ENCODE data around the gene CLEC4G. TPM values are rescaled to one million over a fixed set of nuclear protein-coding genes. Genes with fewer than 3 reads are reported as not detected.

Gene CLEC4G
- total and polyA plus RNA-seq, 4 donors = 0.31 to 0.96 (median 0.43) TPM; not detected in 1

DNA sequence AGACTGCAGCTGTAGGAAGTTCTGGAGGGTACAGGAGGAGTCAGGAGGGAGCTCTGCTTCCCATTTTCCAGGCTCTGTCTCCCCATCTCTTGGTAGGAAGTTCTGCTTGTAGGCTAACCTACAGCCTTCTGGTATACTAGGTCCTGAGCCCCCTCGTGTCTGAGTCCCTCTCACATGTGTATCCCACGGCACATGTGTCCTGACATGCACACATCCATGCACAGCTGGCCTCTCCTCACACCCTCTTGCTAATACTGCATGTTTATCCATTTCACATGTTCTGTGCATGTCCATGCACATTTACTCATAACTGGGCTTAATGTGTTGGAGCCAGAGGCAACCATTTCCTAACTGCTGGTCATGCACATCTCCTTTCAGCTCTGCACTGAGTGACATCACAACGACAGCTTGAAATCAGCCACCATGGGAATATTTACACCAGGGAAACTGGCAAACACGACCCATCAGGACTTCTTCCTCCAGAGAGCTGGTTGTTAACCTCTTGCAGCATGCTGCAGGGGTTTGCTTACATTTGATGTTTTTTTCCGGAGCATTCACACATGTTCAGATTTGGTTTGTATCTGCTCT, 12.4 kb upstream of the CLEC4G start:
- Histone ChIP-seq H3K27ac (ENCODE audit: low read depth in 1 of 2, low read length in 1 of 2) (no peak overlapping the region), H3K4me3 (no peak overlapping the region), H3K36me3 (ENCODE audit: control insufficient read depth in 4 of 4, insufficient read depth in 4 of 4, low read length in 4 of 4) (no peaks in the 10 kb centered on the region), H3K27me3 (ENCODE audit: control insufficient read depth in 3 of 3, insufficient read depth in 3 of 3, low read length in 2 of 3) (peaks cover 0 to 2% (median 0%) of the 10 kb centered on the region in 3 donors), H3K9me3 (ENCODE audit: control insufficient read depth in 4 of 4, insufficient read depth in 3 of 4, low read length in 3 of 4) (no peaks in the 10 kb centered on the region), H3K4me1 (ENCODE audit: control insufficient read depth in 5 of 5, insufficient read depth in 5 of 5, low read length in 5 of 5) (no peaks in the 10 kb centered on the region), H3K9ac (ENCODE audit: insufficient read depth in 1 of 2, low read length in 2 of 2) (no peak overlapping the region)
- DNase-seq (no peak), ATAC-seq (ENCODE audit: insufficient read depth, low FRiP score) (no peak)
- WGBS, 2 donors = 66 to 83% methylated on average over 5 of the region's 5 CpGs
- TF ChIP-seq, protein P1, sequence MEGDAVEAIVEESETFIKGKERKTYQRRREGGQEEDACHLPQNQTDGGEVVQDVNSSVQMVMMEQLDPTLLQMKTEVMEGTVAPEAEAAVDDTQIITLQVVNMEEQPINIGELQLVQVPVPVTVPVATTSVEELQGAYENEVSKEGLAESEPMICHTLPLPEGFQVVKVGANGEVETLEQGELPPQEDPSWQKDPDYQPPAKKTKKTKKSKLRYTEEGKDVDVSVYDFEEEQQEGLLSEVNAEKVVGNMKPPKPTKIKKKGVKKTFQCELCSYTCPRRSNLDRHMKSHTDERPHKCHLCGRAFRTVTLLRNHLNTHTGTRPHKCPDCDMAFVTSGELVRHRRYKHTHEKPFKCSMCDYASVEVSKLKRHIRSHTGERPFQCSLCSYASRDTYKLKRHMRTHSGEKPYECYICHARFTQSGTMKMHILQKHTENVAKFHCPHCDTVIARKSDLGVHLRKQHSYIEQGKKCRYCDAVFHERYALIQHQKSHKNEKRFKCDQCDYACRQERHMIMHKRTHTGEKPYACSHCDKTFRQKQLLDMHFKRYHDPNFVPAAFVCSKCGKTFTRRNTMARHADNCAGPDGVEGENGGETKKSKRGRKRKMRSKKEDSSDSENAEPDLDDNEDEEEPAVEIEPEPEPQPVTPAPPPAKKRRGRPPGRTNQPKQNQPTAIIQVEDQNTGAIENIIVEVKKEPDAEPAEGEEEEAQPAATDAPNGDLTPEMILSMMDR (IDR thresholded peaks at IDR 0.05; ENCODE audit: control extremely low read depth, extremely low read depth) = no peak

DNA sequence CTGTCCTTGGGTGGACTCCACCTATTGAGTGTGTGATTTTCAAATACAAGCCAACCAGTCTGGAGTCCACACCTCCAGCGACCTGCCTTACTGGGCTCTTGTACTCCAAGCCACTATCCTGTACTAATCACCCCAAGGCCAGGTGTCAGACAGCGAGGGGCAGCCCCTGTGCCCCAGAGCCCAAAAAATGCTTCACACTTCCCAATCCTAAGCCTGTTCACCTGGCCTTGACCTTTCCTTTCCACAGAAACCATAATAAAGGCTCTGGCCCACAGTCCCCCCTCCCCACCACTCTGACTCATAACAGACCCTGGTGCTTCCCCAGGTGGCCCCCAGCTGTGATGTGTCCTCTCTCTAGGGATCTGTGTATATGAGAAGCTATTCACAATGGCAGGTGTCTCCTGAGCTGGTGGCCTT, 11.5 kb upstream of the CLEC4G start:
- H3K4me1 ChIP-seq (ENCODE audit: control insufficient read depth in 5 of 5, insufficient read depth in 5 of 5, low read length in 5 of 5) = no peaks in the 10 kb centered on the region
- ATAC-seq (ENCODE audit: insufficient read depth, low FRiP score) = no peak

GRCh38 chr19:7742991-7743390, 11.1 kb upstream of the CLEC4G start:
- no peak for ATAC-seq (ENCODE audit: insufficient read depth, low FRiP score)
- peaks cover 0 to 2% (median 0%) of the 10 kb centered on the region in 3 donors for H3K27me3 ChIP-seq (ENCODE audit: control insufficient read depth in 3 of 3, insufficient read depth in 3 of 3, low read length in 2 of 3)
- no peaks in the 10 kb centered on the region for H3K9me3 ChIP-seq (ENCODE audit: control insufficient read depth in 4 of 4, insufficient read depth in 3 of 4, low read length in 3 of 4)
- H3K4me3 ChIP-seq = no peak overlapping the region
- H3K9ac ChIP-seq (ENCODE audit: insufficient read depth in 1 of 2, low read length in 2 of 2) = no peak overlapping the region
- no peaks in the 10 kb centered on the region for H3K4me1 ChIP-seq (ENCODE audit: control insufficient read depth in 5 of 5, insufficient read depth in 5 of 5, low read length in 5 of 5)
- no peak overlapping the region for H3K27ac ChIP-seq (ENCODE audit: low read depth in 1 of 2, low read length in 1 of 2)
- WGBS, 2 donors = 84 to 87% methylated on average over 11 of the region's 11 CpGs
- DNase-seq = no peak
- H3K36me3 ChIP-seq (ENCODE audit: control insufficient read depth in 4 of 4, insufficient read depth in 4 of 4, low read length in 4 of 4) = no peaks in the 10 kb centered on the region
- TF ChIP-seq, protein P1 (IDR thresholded peaks at IDR 0.05; ENCODE audit: control extremely low read depth, extremely low read depth) = no peak

More for the DNA sequence above, 11.5 kb upstream of the CLEC4G start:
- DNase-seq = no peak
- 76 to 78% methylated on average over 2 of the region's 2 CpGs for WGBS, 2 donors
- no peaks in the 10 kb centered on the region for H3K36me3 ChIP-seq (ENCODE audit: control insufficient read depth in 4 of 4, insufficient read depth in 4 of 4, low read length in 4 of 4)
- H3K27ac ChIP-seq (ENCODE audit: low read depth in 1 of 2, low read length in 1 of 2) = no peak overlapping the region
- TF ChIP-seq, protein P1 (IDR thresholded peaks at IDR 0.05; ENCODE audit: control extremely low read depth, extremely low read depth) = no peak
- H3K9me3 ChIP-seq (ENCODE audit: control insufficient read depth in 4 of 4, insufficient read depth in 3 of 4, low read length in 3 of 4) = no peaks in the 10 kb centered on the region
- H3K9ac ChIP-seq (ENCODE audit: insufficient read depth in 1 of 2, low read length in 2 of 2) = no peak overlapping the region
- peaks cover 0 to 2% (median 0%) of the 10 kb centered on the region in 3 donors for H3K27me3 ChIP-seq (ENCODE audit: control insufficient read depth in 3 of 3, insufficient read depth in 3 of 3, low read length in 2 of 3)
- no peak overlapping the region for H3K4me3 ChIP-seq

DNA sequence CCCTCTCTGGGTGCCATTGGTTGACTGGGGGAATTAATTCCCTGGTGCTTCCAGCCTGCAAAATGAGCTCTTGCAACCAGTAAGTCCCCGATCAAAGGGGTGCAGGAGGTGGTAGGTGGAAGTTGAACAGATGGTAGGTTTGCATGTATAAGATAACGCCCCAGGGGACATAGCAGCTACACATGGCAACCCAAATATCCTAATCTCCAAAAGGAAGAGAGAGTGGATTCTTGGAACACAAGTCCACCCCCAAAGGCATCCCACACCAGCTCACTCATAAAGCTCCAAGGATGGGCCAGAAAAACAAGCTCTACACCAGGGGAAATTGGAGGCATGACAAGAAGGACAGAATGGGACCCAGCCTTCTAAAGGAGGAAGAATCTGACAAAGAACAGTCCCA, 10.7 kb upstream of the CLEC4G start:
- DNase-seq = no peak
- TF ChIP-seq, protein P1 (IDR thresholded peaks at IDR 0.05; ENCODE audit: control extremely low read depth, extremely low read depth) = no peak
- Histone ChIP-seq H3K36me3 (ENCODE audit: control insufficient read depth in 4 of 4, insufficient read depth in 4 of 4, low read length in 4 of 4) (no peaks in the 10 kb centered on the region), H3K9me3 (ENCODE audit: control insufficient read depth in 4 of 4, insufficient read depth in 3 of 4, low read length in 3 of 4) (no peaks in the 10 kb centered on the region), H3K4me1 (ENCODE audit: control insufficient read depth in 5 of 5, insufficient read depth in 5 of 5, low read length in 5 of 5) (no peaks in the 10 kb centered on the region), H3K4me3 (no peak overlapping the region), H3K9ac (ENCODE audit: insufficient read depth in 1 of 2, low read length in 2 of 2) (no peak overlapping the region), H3K27ac (ENCODE audit: low read depth in 1 of 2, low read length in 1 of 2) (no peak overlapping the region), H3K27me3 (ENCODE audit: control insufficient read depth in 3 of 3, insufficient read depth in 3 of 3, low read length in 2 of 3) (peaks cover 0 to 2% (median 0%) of the 10 kb centered on the region in 3 donors)
- 89 to 93% methylated on average over 2 of the region's 2 CpGs for WGBS, 2 donors
- ATAC-seq (ENCODE audit: insufficient read depth, low FRiP score) = no peak

Data from lung (tissue), 12 donors.